ENCODE data around the gene LTBP1. TPM values are rescaled to one million over a fixed set of nuclear protein-coding genes. Genes with fewer than 3 reads are reported as not detected.
"Not testable (repeated sequence)": the region's sequence is repeated elsewhere in the genome, so short reads cannot be mapped to it uniquely, and the experiment has no call there.

LTBP1 gene
- polyA plus RNA-seq, 3 donors from 2014 or later = 0.58 to 2.0 TPM; not detected in 1

- H3K27me3 Mint-ChIP-seq (ENCODE audit: low read depth in 3 of 3) = peaks cover 0 to under 1% (median 0%) of the 10 kb centered on the region in 3 donors
- DNase-seq = no peak
- no peak overlapping the region for H3K27ac Mint-ChIP-seq
- peaks cover 0 to 4% (median 0%) of the 10 kb centered on the region in 6 donors for H3K9me3 Mint-ChIP-seq
- H3K4me3 Mint-ChIP-seq = no peak overlapping the region
- no peaks in the 10 kb centered on the region for H3K4me1 Mint-ChIP-seq
- no peaks in the 10 kb centered on the region for H3K36me3 Mint-ChIP-seq
Observed at GRCh38 chr2:33426666-33427231, 480.0 kb downstream of the LTBP1 start.

- no peak for DNase-seq
- H3K9me3 Mint-ChIP-seq = peaks cover 0 to 4% (median 0%) of the 10 kb centered on the region in 6 donors
- no peaks in the 10 kb centered on the region for H3K4me1 Mint-ChIP-seq
- H3K27ac Mint-ChIP-seq = no peak overlapping the region
- H3K4me3 Mint-ChIP-seq = no peak overlapping the region
- no peaks in the 10 kb centered on the region for H3K36me3 Mint-ChIP-seq
- peaks cover 0 to 9% (median 0%) of the 10 kb centered on the region in 3 donors for H3K27me3 Mint-ChIP-seq (ENCODE audit: low read depth in 3 of 3)
Observed at GRCh38 chr2:33430077-33430476, 483.3 kb downstream of the LTBP1 start.

- no peak overlapping the region for H3K4me3 Mint-ChIP-seq
- H3K36me3 Mint-ChIP-seq = no peaks in the 10 kb centered on the region
- no peak for DNase-seq
- H3K4me1 Mint-ChIP-seq = no peaks in the 10 kb centered on the region
- peaks cover 0 to 4% (median 0%) of the 10 kb centered on the region in 6 donors for H3K9me3 Mint-ChIP-seq
- peaks cover 0 to 9% (median 2%) of the 10 kb centered on the region in 3 donors for H3K27me3 Mint-ChIP-seq (ENCODE audit: low read depth in 3 of 3)
- H3K27ac Mint-ChIP-seq = no peak overlapping the region
Observed at GRCh38 chr2:33430856-33431255, 484.1 kb downstream of the LTBP1 start.

GRCh38 chr2:33432871-33433270, 486.1 kb downstream of the LTBP1 start:
- Mint-ChIP-seq H3K4me1 (no peaks in the 10 kb centered on the region), H3K27me3 (ENCODE audit: low read depth in 3 of 3) (peaks cover 0 to 18% (median 2%) of the 10 kb centered on the region in 3 donors), H3K9me3 (peaks cover 0 to 4% (median 0%) of the 10 kb centered on the region in 6 donors), H3K27ac (no peak overlapping the region), H3K4me3 (no peak overlapping the region), H3K36me3 (no peaks in the 10 kb centered on the region)
- no peak for DNase-seq

- H3K9me3 Mint-ChIP-seq = peaks cover 0 to 4% (median 0%) of the 10 kb centered on the region in 6 donors
- H3K27me3 Mint-ChIP-seq (ENCODE audit: low read depth in 3 of 3) = peaks cover 1 to 18% (median 4%) of the 10 kb centered on the region in 3 donors
- no peak overlapping the region for H3K4me3 Mint-ChIP-seq
- DNase-seq = no peak
- no peaks in the 10 kb centered on the region for H3K36me3 Mint-ChIP-seq
- no peak overlapping the region for H3K27ac Mint-ChIP-seq
- no peaks in the 10 kb centered on the region for H3K4me1 Mint-ChIP-seq
Observed at GRCh38 chr2:33433279-33434235, 486.8 kb downstream of the LTBP1 start.

GRCh38 chr2:33435518-33435917, 488.8 kb downstream of the LTBP1 start:
- Mint-ChIP-seq H3K9me3 (peaks cover 0 to 4% (median 0%) of the 10 kb centered on the region in 6 donors), H3K27ac (no peak overlapping the region), H3K27me3 (ENCODE audit: low read depth in 3 of 3) (peaks cover 3 to 20% (median 4%) of the 10 kb centered on the region in 3 donors), H3K4me1 (no peaks in the 10 kb centered on the region), H3K4me3 (no peak overlapping the region), H3K36me3 (no peaks in the 10 kb centered on the region)
- DNase-seq = no peak

- no peak for DNase-seq
- Mint-ChIP-seq H3K36me3 (no peaks in the 10 kb centered on the region), H3K27me3 (ENCODE audit: low read depth in 3 of 3) (peaks cover 3 to 24% (median 4%) of the 10 kb centered on the region in 3 donors), H3K9me3 (peaks cover 0 to 4% (median 0%) of the 10 kb centered on the region in 6 donors), H3K4me1 (no peaks in the 10 kb centered on the region), H3K4me3 (no peak overlapping the region), H3K27ac (no peak overlapping the region)
Observed at GRCh38 chr2:33436083-33436482, 489.3 kb downstream of the LTBP1 start.

GRCh38 chr2:33437297-33437696, 490.5 kb downstream of the LTBP1 start:
- Mint-ChIP-seq H3K27ac (no peak overlapping the region), H3K36me3 (no peaks in the 10 kb centered on the region), H3K4me1 (no peaks in the 10 kb centered on the region), H3K9me3 (no peaks in the 10 kb centered on the region), H3K27me3 (ENCODE audit: low read depth in 3 of 3) (peaks cover 3 to 24% (median 5%) of the 10 kb centered on the region in 3 donors), H3K4me3 (no peak overlapping the region)
- DNase-seq = no peak

GRCh38 chr2:33437815-33438214, 491.1 kb downstream of the LTBP1 start:
- H3K27me3 Mint-ChIP-seq (ENCODE audit: low read depth in 3 of 3) = peaks cover 3 to 21% (median 5%) of the 10 kb centered on the region in 3 donors
- H3K4me1 Mint-ChIP-seq = no peaks in the 10 kb centered on the region
- H3K9me3 Mint-ChIP-seq = no peaks in the 10 kb centered on the region
- H3K27ac Mint-ChIP-seq = no peak overlapping the region
- H3K4me3 Mint-ChIP-seq = no peak overlapping the region
- H3K36me3 Mint-ChIP-seq = no peaks in the 10 kb centered on the region
- no peak for DNase-seq

GRCh38 chr2:33441235-33441810, 494.6 kb downstream of the LTBP1 start:
- no peak for DNase-seq
- H3K36me3 Mint-ChIP-seq = no peaks in the 10 kb centered on the region
- H3K4me1 Mint-ChIP-seq = no peaks in the 10 kb centered on the region

GRCh38 chr2:33442052-33442451, 495.3 kb downstream of the LTBP1 start:
- H3K27me3 Mint-ChIP-seq (ENCODE audit: low read depth in 3 of 3) = peaks cover 7 to 10% (median 7%) of the 10 kb centered on the region in 3 donors
- H3K4me3 Mint-ChIP-seq, DNase-seq, H3K9me3 Mint-ChIP-seq, H3K36me3 Mint-ChIP-seq, H3K4me1 Mint-ChIP-seq, H3K27ac Mint-ChIP-seq: not testable (repeated sequence)

More at GRCh38 chr2:33441235-33441810, 494.6 kb downstream of the LTBP1 start:
- Mint-ChIP-seq H3K27me3 (ENCODE audit: low read depth in 3 of 3) (peaks cover 5 to 12% (median 7%) of the 10 kb centered on the region in 3 donors), H3K27ac (no peak overlapping the region), H3K4me3 (no peak overlapping the region), H3K9me3 (no peaks in the 10 kb centered on the region)

GRCh38 chr2:33442528-33443079, 495.9 kb downstream of the LTBP1 start:
- no peaks in the 10 kb centered on the region for H3K9me3 Mint-ChIP-seq
- no peak overlapping the region for H3K27ac Mint-ChIP-seq
- DNase-seq = no peak
- peaks cover 6 to 7% (median 7%) of the 10 kb centered on the region in 3 donors for H3K27me3 Mint-ChIP-seq (ENCODE audit: low read depth in 3 of 3)
- H3K36me3 Mint-ChIP-seq = no peaks in the 10 kb centered on the region
- no peak overlapping the region for H3K4me3 Mint-ChIP-seq
- H3K4me1 Mint-ChIP-seq = no peaks in the 10 kb centered on the region

- H3K36me3 Mint-ChIP-seq = no peaks in the 10 kb centered on the region
- no peak overlapping the region for H3K27ac Mint-ChIP-seq
- DNase-seq = no peak
- H3K4me1 Mint-ChIP-seq = no peaks in the 10 kb centered on the region
- no peak overlapping the region for H3K4me3 Mint-ChIP-seq
- H3K9me3 Mint-ChIP-seq = no peaks in the 10 kb centered on the region
- H3K27me3 Mint-ChIP-seq (ENCODE audit: low read depth in 3 of 3) = peaks cover 6% of the 10 kb centered on the region in 3 donors
Observed at GRCh38 chr2:33443274-33443829, 496.6 kb downstream of the LTBP1 start.

Data from immature natural killer cell (primary cell).